Fibroblast of pulmonary artery (primary cell): ENCODE measurements around the gene NTN3.

Experiments
- DNase-seq: peaks from one replicate; pipeline ENCODE4 v3.0.0-alpha.2; 2010; ENCODE audit warnings: low read depth
- H3K4me3 ChIP-seq: replicated peaks from 2 replicates; pipeline ENCODE4 v1.5.1; 2011; ENCODE audit warnings: low read depth, mild to moderate bottlenecking, control low read depth, low read length, moderate library complexity
- TF ChIP-seq, protein P1 (sequence below): IDR thresholded peaks from 2 replicates; pipeline ENCODE4 v1.5.1; 2011; ENCODE audit warnings: mild to moderate bottlenecking, control low read depth, low read length, inconsistent platforms; ENCODE audit errors: missing control alignments

NTN3 gene

DNA sequence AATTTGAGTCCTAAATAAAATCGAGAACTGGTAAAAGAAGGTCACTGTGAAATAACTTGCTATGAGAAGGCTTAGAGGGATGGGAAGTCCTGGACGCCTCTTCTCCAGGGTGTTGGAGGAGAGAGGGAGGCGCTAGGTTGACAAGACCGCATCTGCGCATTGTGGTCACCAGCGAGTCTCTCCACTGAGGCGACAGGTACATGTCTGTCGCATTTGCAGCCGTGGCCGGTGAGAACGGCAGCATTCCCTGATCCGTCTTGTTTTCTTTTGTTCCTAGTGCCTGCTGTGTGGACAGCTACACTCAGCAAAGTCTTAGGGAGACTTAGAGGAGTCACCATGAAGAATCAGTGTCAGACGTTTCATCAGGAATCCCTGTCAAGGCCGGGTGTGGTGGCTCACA, 34.6 kb downstream of the NTN3 start:
- TF ChIP-seq, protein P1, sequence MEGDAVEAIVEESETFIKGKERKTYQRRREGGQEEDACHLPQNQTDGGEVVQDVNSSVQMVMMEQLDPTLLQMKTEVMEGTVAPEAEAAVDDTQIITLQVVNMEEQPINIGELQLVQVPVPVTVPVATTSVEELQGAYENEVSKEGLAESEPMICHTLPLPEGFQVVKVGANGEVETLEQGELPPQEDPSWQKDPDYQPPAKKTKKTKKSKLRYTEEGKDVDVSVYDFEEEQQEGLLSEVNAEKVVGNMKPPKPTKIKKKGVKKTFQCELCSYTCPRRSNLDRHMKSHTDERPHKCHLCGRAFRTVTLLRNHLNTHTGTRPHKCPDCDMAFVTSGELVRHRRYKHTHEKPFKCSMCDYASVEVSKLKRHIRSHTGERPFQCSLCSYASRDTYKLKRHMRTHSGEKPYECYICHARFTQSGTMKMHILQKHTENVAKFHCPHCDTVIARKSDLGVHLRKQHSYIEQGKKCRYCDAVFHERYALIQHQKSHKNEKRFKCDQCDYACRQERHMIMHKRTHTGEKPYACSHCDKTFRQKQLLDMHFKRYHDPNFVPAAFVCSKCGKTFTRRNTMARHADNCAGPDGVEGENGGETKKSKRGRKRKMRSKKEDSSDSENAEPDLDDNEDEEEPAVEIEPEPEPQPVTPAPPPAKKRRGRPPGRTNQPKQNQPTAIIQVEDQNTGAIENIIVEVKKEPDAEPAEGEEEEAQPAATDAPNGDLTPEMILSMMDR, result no peak

DNA sequence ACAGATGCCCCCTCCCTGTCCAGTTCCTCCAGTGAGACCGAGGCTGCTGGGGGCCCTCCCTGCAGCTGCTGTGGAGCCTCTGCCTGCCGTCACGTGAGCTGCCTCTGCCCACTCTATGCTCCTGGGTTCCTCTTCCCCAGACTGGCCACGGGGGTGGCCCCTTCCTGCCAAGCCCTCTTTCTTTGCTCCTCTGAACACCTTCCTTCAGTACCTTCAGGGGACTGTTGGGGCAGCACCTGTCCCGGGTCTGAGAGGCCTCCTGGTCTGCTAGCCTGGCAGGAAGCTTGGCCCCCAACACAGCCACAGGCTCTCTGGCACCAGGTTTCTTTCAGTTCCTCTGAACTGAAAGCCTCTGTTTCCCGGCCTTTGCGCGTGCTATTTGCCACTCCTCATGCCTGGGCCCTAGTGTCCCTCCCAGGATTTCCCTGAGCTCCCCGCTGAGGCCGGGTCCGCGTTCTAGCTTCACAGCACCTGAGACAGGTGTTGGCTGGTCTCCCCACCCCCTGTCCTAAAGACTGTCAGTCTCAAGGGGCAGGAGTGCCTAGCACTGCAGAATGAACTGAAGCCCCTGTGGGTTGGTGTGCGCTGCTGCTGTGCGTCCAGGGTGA, 36.1 kb downstream of the NTN3 start:
- H3K4me3 ChIP-seq, result no peak overlapping the region
- no peak for DNase-seq
- TF ChIP-seq, protein P1, result no peak

More for the DNA sequence above, 34.6 kb downstream of the NTN3 start:
- H3K4me3 ChIP-seq, result no peak overlapping the region
- DNase-seq, result no peak

- DNase-seq, result no peak
- H3K4me3 ChIP-seq, result no peak overlapping the region
- TF ChIP-seq, protein P1, result no peak
Measured at GRCh38 chr16:2507665-2508064, 36.6 kb downstream of the NTN3 start.

DNA sequence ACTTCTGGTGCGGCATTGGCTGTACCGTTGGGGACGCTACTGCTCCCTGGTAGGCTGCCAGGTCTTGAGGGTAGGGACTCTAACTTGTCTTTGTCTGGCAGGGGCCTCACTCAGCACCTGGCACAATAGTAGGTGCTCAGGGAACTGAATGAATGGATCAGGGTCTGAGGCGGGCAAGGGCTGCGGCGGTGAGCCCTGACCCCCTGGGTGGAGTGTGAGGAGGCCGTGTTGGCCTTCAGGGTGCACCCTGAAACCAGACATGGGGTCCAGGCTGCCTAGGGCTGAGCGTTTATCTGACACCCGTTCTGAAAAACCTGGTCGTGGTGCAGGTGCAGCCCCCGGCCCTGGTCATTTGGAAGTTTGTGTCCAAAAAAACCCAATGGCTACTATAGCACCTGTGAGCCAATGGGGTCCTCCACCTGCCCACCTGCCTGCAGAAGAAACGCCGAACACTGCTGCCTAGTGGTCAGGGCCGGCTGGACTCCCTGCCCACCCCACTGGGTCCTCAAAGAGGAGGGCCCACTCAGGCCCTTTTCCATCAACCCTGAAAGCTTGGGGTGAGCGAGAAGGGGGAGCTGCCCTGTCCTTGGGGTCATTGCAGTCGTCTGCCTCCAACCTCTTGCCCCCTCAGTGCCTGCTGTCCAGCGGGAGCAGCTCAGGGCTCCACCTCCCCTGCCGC, 37.8 kb downstream of the NTN3 start:
- TF ChIP-seq, protein P1, result no peak
- no peak for DNase-seq
- no peak overlapping the region for H3K4me3 ChIP-seq

DNA sequence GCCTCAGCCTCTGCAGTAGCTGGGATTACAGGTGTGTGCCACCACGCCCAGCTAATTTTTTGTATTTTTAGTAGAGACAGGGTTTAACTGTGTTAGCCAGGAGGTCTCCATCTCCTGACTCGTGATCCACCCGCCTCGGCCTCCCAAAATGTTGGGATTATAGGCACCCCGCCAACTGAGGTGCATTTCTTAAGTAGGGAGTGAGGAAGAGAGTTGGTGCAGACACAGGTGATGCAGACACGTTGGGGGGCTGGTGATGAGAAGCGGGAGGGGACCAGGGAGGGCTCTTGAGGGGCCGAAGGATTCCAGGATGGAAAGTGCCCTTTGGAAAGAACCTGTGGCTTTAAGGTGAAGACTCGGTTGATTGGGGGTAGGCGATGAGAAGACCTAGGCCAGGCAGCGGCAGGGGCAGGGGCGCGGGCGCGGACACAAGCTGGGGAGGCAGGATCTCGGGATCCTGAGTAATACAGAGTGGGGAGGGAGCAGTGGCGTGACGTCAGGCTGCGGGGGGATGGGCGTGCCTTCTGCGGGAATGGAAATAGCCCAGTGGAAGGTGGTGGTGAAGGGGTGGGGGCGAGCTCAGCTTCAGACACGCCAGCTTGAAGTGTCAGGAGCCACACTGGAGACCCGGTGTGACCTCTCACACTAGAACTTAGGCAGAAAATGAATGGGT, 40.2 kb downstream of the NTN3 start:
- TF ChIP-seq, protein P1, result no peak
- DNase-seq, result peak; percentile 57
- no peak overlapping the region for H3K4me3 ChIP-seq

GRCh38 chr16:2511996-2512734, 41.1 kb downstream of the NTN3 start:
- TF ChIP-seq, protein P1, result no peak
- DNase-seq, result no peak
- no peak overlapping the region for H3K4me3 ChIP-seq
